GM12878 (cell line): ENCODE data around the gene MPPED1.

Source experiments
- CTCF ChIP-seq, 3 experiments: IDR thresholded peaks in 2 of 3; conservative IDR thresholded peaks in 1 of 3; 2 replicates each; pipeline ENCODE4 v1.5.1; 2011; ENCODE audit warnings: low read depth in 3 of 3, low read length in 3 of 3, mild to moderate bottlenecking in 3 of 3, control low read depth in 2 of 3, moderate library complexity in 2 of 3, inconsistent platforms in 1 of 3, mixed read lengths in 1 of 3; ENCODE audit not compliant: control insufficient read depth in 2 of 3, insufficient read depth in 1 of 3; ENCODE audit errors: extremely low read depth in 1 of 3
- EGR1 ChIP-seq, 2 experiments: IDR thresholded peaks; 1 replicate in 1 of 2; 2 replicates in 1 of 2; pipeline ENCODE4 v1.6.1; 2011 to 2012; ENCODE audit warnings: low read depth in 2 of 2, low read length in 2 of 2, borderline replicate concordance in 1 of 2, mild to moderate bottlenecking in 1 of 2, moderate library complexity in 1 of 2
- MXI1 ChIP-seq: fragments of 150-350 bp; IDR thresholded peaks from 2 replicates; pipeline ENCODE4 v1.6.1; 2011; ENCODE audit warnings: low read depth, mild to moderate bottlenecking, inconsistent platforms, low read length, improper control_type of control experiment

- TF ChIP-seq EGR1 (IDR thresholded peaks at IDR 0.05; ENCODE audit: borderline replicate concordance in 1 of 2, low read depth in 2 of 2, low read length in 2 of 2), result no peak
- no peak for TF ChIP-seq MXI1
- no peak for TF ChIP-seq CTCF (IDR thresholded peaks at IDR 0.05 in 2 of 3, conservative IDR thresholded peaks at IDR 0.05 in 1 of 3; ENCODE audit: control insufficient read depth in 2 of 3, extremely low read depth in 1 of 3, insufficient read depth in 1 of 3, low read depth in 3 of 3, low read length in 3 of 3)
Observed at GRCh38 chr22:43540529-43540923, 128.7 kb downstream of the MPPED1 start.
